ENCODE data around the gene PCDHGA4.
"Not testable (repeated sequence)": the region's sequence is repeated elsewhere in the genome, so short reads cannot be mapped to it uniquely, and the experiment has no call there.

Gene PCDHGA4

GRCh38 chr5:141384471-141385267 is 29.8 kb downstream of the PCDHGA4 start:
- no peak for DNase-seq (ENCODE audit: low spot score)
- ChIA-PET CTCF (interaction anchor here (0.6 kb wide), 1 partner anchor 176 kb away, joined by 5 read pairs; no protein-coding TSS in a partner anchor), POLR2A (ENCODE audit: low non-redundant PET) (no interaction called here)
- TF ChIP-seq CTCF (conservative IDR thresholded peaks at IDR 0.05; ENCODE audit: low read depth): no peak
- no peak overlapping the region for H3K27ac ChIP-seq

- TF ChIP-seq CTCF (conservative IDR thresholded peaks at IDR 0.05; ENCODE audit: low read depth): peak; percentile 69
- POLR2A ChIA-PET (ENCODE audit: low non-redundant PET); H3K27ac ChIP-seq; DNase-seq (ENCODE audit: low spot score): not testable (repeated sequence)
- CTCF ChIA-PET: interaction anchor here (0.6 to 2.0 kb wide), 6 partner anchors 10 to 1799 kb away, joined by 3 to 9 read pairs (median 4); partner anchors contain the start of gene PCDHGB5
Observed at GRCh38 chr5:141387557-141388311, 32.9 kb downstream of the PCDHGA4 start, which contains the start of gene PCDHGB4. PCDHGB4 (plus strand) TSS chr5:141387698; CDS start chr5:141387885, 187 bp downstream.

GRCh38 chr5:141388661-141389060 is 33.8 kb downstream of the PCDHGA4 start:
- POLR2A ChIA-PET (ENCODE audit: low non-redundant PET): no interaction called here
- no peak for DNase-seq (ENCODE audit: low spot score)
- no peak for TF ChIP-seq CTCF (conservative IDR thresholded peaks at IDR 0.05; ENCODE audit: low read depth)
- CTCF ChIA-PET: interaction anchor here (0.7 kb wide), 2 partner anchors 169 to 1439 kb away, joined by 3 to 4 read pairs; no protein-coding TSS in a partner anchor
- no peak overlapping the region for H3K27ac ChIP-seq

- CTCF ChIA-PET: no interaction called here
- DNase-seq (ENCODE audit: low spot score): no peak
- H3K27ac ChIP-seq: no peak overlapping the region
- POLR2A ChIA-PET (ENCODE audit: low non-redundant PET): no interaction called here
- no peak for TF ChIP-seq CTCF (conservative IDR thresholded peaks at IDR 0.05; ENCODE audit: low read depth)
Observed at GRCh38 chr5:141389153-141390042, 34.6 kb downstream of the PCDHGA4 start.

DNA sequence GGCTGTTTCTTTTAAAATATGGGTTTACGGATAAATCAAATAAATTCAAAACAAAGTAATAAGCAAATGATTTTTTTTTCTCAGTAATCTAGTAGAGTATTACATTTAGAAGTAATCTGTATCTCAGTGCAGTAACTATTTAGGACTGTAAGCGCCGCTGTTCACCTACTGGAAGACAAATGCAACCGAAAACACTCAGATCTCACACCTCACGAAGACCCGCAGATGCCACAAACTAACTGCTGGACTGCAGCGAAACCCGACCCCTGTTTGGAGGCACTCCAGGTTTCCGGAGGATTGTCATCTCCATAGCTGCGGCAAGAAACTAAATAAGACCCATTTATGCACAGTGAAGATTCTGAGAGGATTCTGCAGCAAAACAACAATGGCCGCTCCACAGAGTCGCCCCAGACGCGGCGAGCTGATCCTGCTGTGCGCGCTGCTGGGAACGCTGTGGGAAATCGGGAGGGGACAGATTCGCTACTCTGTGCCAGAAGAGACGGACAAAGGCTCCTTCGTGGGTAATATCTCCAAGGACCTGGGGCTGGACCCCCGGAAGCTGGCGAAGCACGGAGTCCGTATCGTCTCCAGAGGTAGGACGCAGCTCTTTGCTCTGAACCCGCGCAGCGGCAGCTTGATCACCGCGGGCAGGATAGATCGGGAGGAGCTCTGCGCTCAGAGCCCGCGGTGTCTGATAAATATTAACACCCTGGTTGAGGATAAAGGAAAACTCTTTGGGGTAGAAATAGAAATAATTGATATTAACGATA is 37.8 kb downstream of the PCDHGA4 start, which contains the start of gene PCDHGA8:
Gene PCDHGA8 (plus strand): TSS at position 205 of the 770 bp plus-strand sequence. CDS start 181 bp downstream, at position 386.
- 0 out of 2 replicates have a peak, but pooled peaks have one; percentile 1 for TF ChIP-seq CTCF (conservative IDR thresholded peaks at IDR 0.05; ENCODE audit: low read depth)
- H3K27ac ChIP-seq: no peak within 1 kb of the TSS
- no peak for DNase-seq (ENCODE audit: low spot score)
- POLR2A ChIA-PET (ENCODE audit: low non-redundant PET): no interaction called here
- CTCF ChIA-PET: interaction anchor here (0.6 to 1.2 kb wide), 2 partner anchors 15 to 1947 kb away, joined by 3 read pairs; partner anchors contain the start of gene PCDHGB6
